ENCODE measurements around the gene JAKMIP1.
A peak's percentile ranks its signal among the peaks of the same experiment; 100 is the strongest.

Gene JAKMIP1

GRCh38 chr4:6199422-6199921 lies 877 bp downstream of the JAKMIP1 start:
- DNase-seq, result peak; percentile 55

GRCh38 chr4:6198768-6199421 lies 1.5 kb downstream of the JAKMIP1 start:
- DNase-seq, result peak; percentile 30

GRCh38 chr4:6198278-6198677 lies 2.1 kb downstream of the JAKMIP1 start:
- DNase-seq, result peak; percentile 39

- DNase-seq, result no peak
Observed at GRCh38 chr4:6197433-6198174, 2.7 kb downstream of the JAKMIP1 start.

- DNase-seq, result no peak
Observed at GRCh38 chr4:6196871-6197270, 3.5 kb downstream of the JAKMIP1 start.

- DNase-seq, result no peak
Observed at GRCh38 chr4:6196324-6196723, 4.0 kb downstream of the JAKMIP1 start.

- DNase-seq, result no peak
Observed at GRCh38 chr4:6195602-6196319, 4.6 kb downstream of the JAKMIP1 start.

GRCh38 chr4:6194458-6195195 lies 5.7 kb downstream of the JAKMIP1 start:
- DNase-seq, result no peak

- DNase-seq, result no peak
Observed at GRCh38 chr4:6193399-6193798, 7.0 kb downstream of the JAKMIP1 start.

- DNase-seq, result no peak
Observed at GRCh38 chr4:6192245-6192644, 8.1 kb downstream of the JAKMIP1 start.

- no peak for DNase-seq
Observed at GRCh38 chr4:6191448-6192130, 8.8 kb downstream of the JAKMIP1 start.

- no peak for DNase-seq
Observed at GRCh38 chr4:6190486-6190885, 9.9 kb downstream of the JAKMIP1 start.

- DNase-seq, result no peak
Observed at GRCh38 chr4:6189511-6189910, 10.8 kb downstream of the JAKMIP1 start.

GRCh38 chr4:6188687-6189305 lies 11.6 kb downstream of the JAKMIP1 start:
- DNase-seq, result no peak

- DNase-seq, result no peak
Observed at GRCh38 chr4:6184169-6184568, 16.2 kb downstream of the JAKMIP1 start.

- peak; percentile 30 for DNase-seq
Observed at GRCh38 chr4:6183740-6184139, 16.6 kb downstream of the JAKMIP1 start.

- DNase-seq, result no peak
Observed at GRCh38 chr4:6182376-6183280, 17.7 kb downstream of the JAKMIP1 start.

GRCh38 chr4:6180841-6181631 lies 19.3 kb downstream of the JAKMIP1 start:
- peak; percentile 72 for DNase-seq

- DNase-seq, result peak; percentile 45
Observed at GRCh38 chr4:6179362-6179761, 21.0 kb downstream of the JAKMIP1 start.

GRCh38 chr4:6178757-6179156 lies 21.6 kb downstream of the JAKMIP1 start:
- DNase-seq, result no peak
